H1 (cell line): ENCODE data around the gene OR8B4. TPM values are rescaled to one million over a fixed set of nuclear protein-coding genes. Genes with fewer than 3 reads are reported as not detected.

ENCODE experiments used
- CTCF ChIA-PET: fragments of 300-600 bp; sonication (Branson Sonifier 250); formaldehyde crosslinking; loops from one replicate; lab custom pipeline; 2021; ENCODE audit not compliant: partially characterized antibody; lab: Charles Lee
- POLR2A ChIA-PET: fragments of 300-600 bp; sonication (Branson Sonifier 250); formaldehyde crosslinking; loops from one replicate; lab custom pipeline; 2021; ENCODE audit warnings: inconsistent platforms; ENCODE audit not compliant: partially characterized antibody; lab: Charles Lee
- DNase-seq, 2 experiments: peaks; one replicate each; pipeline versions ENCODE4 v3.0.0 to v3.0.0-alpha.2; 2010 to 2022; ENCODE audit warnings: low spot score in 2 of 2, low read depth in 1 of 2, mixed read lengths in 1 of 2
- FAIRE-seq: peaks from 2 replicates; lab custom pipeline; 2011; peaks lifted over from hg19 to GRCh38; lab: Jason Lieb, UNC
- H2AFZ ChIP-seq: 2 replicates; pipeline ENCODE4 v1.8.1; 2012; ENCODE audit warnings: low read length, inconsistent platforms
- H2AK5ac ChIP-seq: 2 replicates; pipeline ENCODE4 v1.6.1; 2013; ENCODE audit warnings: low read depth, low read length
- H2BK120ac ChIP-seq: replicated peaks from 2 replicates; pipeline ENCODE3; 2013; ENCODE audit warnings: low read depth, low read length, inconsistent platforms
- H2BK12ac ChIP-seq: 2 replicates; pipeline ENCODE4 v1.6.1; 2013; ENCODE audit warnings: low read depth, low read length
- H2BK15ac ChIP-seq: 2 replicates; pipeline ENCODE4 v1.6.1; 2013; ENCODE audit warnings: low read length
- H2BK20ac ChIP-seq: 2 replicates; pipeline ENCODE4 v1.6.1; 2013; ENCODE audit warnings: low read length
- H2BK5ac ChIP-seq: 2 replicates; pipeline ENCODE4 v1.6.1; 2013; ENCODE audit warnings: low read depth, low read length
- H3K14ac ChIP-seq: 2 replicates; pipeline ENCODE4 v1.6.1; 2013; ENCODE audit warnings: inconsistent platforms; ENCODE audit not compliant: insufficient read length
- H3K18ac ChIP-seq: 2 replicates; pipeline ENCODE4 v1.6.1; 2013; ENCODE audit warnings: low read length; ENCODE audit errors: extremely low read depth
- H3K23ac ChIP-seq: 2 replicates; pipeline ENCODE4 v1.6.1; 2013; ENCODE audit warnings: inconsistent platforms; ENCODE audit not compliant: insufficient read length
- H3K23me2 ChIP-seq: 2 replicates; pipeline ENCODE4 v1.6.1; 2013; ENCODE audit warnings: low read depth, low read length
- H3K27ac ChIP-seq: 2 replicates; pipeline ENCODE4 v1.6.1; 2011; ENCODE audit warnings: low read depth, low read length, inconsistent platforms
- H3K27me3 ChIP-seq, 4 experiments: replicated peaks in 1 of 4; 1 replicate in 1 of 4; 2 replicates in 3 of 4; pipeline versions ENCODE4 v1.6.1 to v1.8.1; 2011 to 2013; ENCODE audit warnings: low read length in 3 of 4, mild to moderate bottlenecking in 3 of 4, inconsistent platforms in 2 of 4, mixed read lengths in 2 of 4, moderate library complexity in 1 of 4; ENCODE audit not compliant: control insufficient read depth in 3 of 4, insufficient read depth in 3 of 4; ENCODE audit errors: extremely low read depth in 1 of 4
- H3K36me3 ChIP-seq, 4 experiments: 2 replicates each; pipeline versions ENCODE4 v1.6.1 to v1.8.1; 2011 to 2013; ENCODE audit warnings: mild to moderate bottlenecking in 4 of 4, low read length in 3 of 4, moderate library complexity in 2 of 4, control low read depth in 1 of 4, inconsistent platforms in 1 of 4; ENCODE audit not compliant: insufficient read depth in 4 of 4, control insufficient read depth in 2 of 4
- H3K4ac ChIP-seq: replicated peaks from 2 replicates; pipeline ENCODE3; 2013; ENCODE audit warnings: low read length, low read depth, mixed read lengths, inconsistent platforms; ENCODE audit not compliant: insufficient read length
- H3K4me1 ChIP-seq, 4 experiments: replicated peaks in 1 of 4; 1 replicate in 1 of 4; 2 replicates in 3 of 4; pipeline versions ENCODE4 v1.6.1 to v1.8.1; 2011 to 2013; ENCODE audit warnings: low read length in 3 of 4, inconsistent platforms in 2 of 4, mixed read lengths in 1 of 4; ENCODE audit not compliant: insufficient read depth in 4 of 4, control insufficient read depth in 3 of 4
- H3K4me2 ChIP-seq, 2 experiments: 2 replicates each; pipeline versions ENCODE4 v1.6.1 to v1.8.1; 2011 to 2013; ENCODE audit warnings: low read depth in 2 of 2, low read length in 2 of 2, control low read depth in 1 of 2, inconsistent platforms in 1 of 2, mild to moderate bottlenecking in 1 of 2; ENCODE audit not compliant: insufficient read depth in 1 of 2
- H3K4me3 ChIP-seq, 4 experiments: fragments of 200-600, 300-600 bp in 1 of 4; sonication (generic), shearing (Covaris generic), sonication (Bioruptor Twin) in 1 of 4; 2 replicates each; pipeline versions ENCODE4 v1.5.1 to v1.8.1; 2011 to 2016; ENCODE audit warnings: low read length in 4 of 4, low read depth in 3 of 4, control low read depth in 2 of 4, inconsistent platforms in 2 of 4, mild to moderate bottlenecking in 2 of 4, mixed read lengths in 1 of 4, moderate library complexity in 1 of 4; ENCODE audit not compliant: insufficient read depth in 2 of 4; ENCODE audit errors: extremely low read depth in 1 of 4
- H3K56ac ChIP-seq: replicated peaks from 2 replicates; pipeline ENCODE3; 2013; ENCODE audit warnings: low read depth, mild to moderate bottlenecking, mixed read lengths, low read length, inconsistent platforms; ENCODE audit not compliant: insufficient read length
- H3K79me1 ChIP-seq: 2 replicates; pipeline ENCODE4 v1.6.1; 2013; ENCODE audit warnings: low read depth, low read length, control low read depth
- H3K79me2 ChIP-seq, 2 experiments: 2 replicates each; pipeline versions ENCODE4 v1.6.1 to v1.8.1; 2012 to 2013; ENCODE audit warnings: low read length in 2 of 2, mild to moderate bottlenecking in 2 of 2, inconsistent platforms in 1 of 2; ENCODE audit not compliant: insufficient read depth in 2 of 2, control insufficient read depth in 1 of 2
- H3K9ac ChIP-seq, 4 experiments: replicated peaks in 1 of 4; 1 replicate in 1 of 4; 2 replicates in 3 of 4; pipeline versions ENCODE4 v1.6.1 to v1.8.1; 2011 to 2013; ENCODE audit warnings: low read depth in 3 of 4, low read length in 3 of 4, control low read depth in 2 of 4, mild to moderate bottlenecking in 2 of 4, moderate library complexity in 2 of 4, inconsistent platforms in 1 of 4; ENCODE audit errors: extremely low read depth in 1 of 4
- H3K9me3 ChIP-seq, 2 experiments: 2 replicates each; pipeline versions ENCODE4 v1.6.1 to v1.8.1; 2012 to 2013; ENCODE audit warnings: mild to moderate bottlenecking in 2 of 2, moderate library complexity in 2 of 2, control low read depth in 1 of 2, inconsistent platforms in 1 of 2, low read depth in 1 of 2, low read length in 1 of 2, mixed read lengths in 1 of 2; ENCODE audit not compliant: insufficient read depth in 2 of 2
- H4K20me1 ChIP-seq, 2 experiments: replicated peaks in 1 of 2; 2 replicates each; pipeline versions ENCODE3 to v1.8.1; 2011 to 2013; ENCODE audit warnings: inconsistent platforms in 2 of 2, low read length in 2 of 2, mild to moderate bottlenecking in 1 of 2; ENCODE audit not compliant: insufficient read depth in 2 of 2, control insufficient read depth in 1 of 2
- H4K5ac ChIP-seq: 2 replicates; pipeline ENCODE4 v1.6.1; 2013; ENCODE audit warnings: low read length, low read depth, mixed read lengths, inconsistent platforms; ENCODE audit not compliant: insufficient read length
- H4K8ac ChIP-seq: 2 replicates; pipeline ENCODE4 v1.8.0; 2013; ENCODE audit warnings: mild to moderate bottlenecking, moderate library complexity, low read length, inconsistent platforms; ENCODE audit not compliant: insufficient read depth; ENCODE audit errors: extremely low read depth
- H4K91ac ChIP-seq: replicated peaks from 2 replicates; pipeline ENCODE3; 2013; ENCODE audit warnings: low read length, mixed read lengths, inconsistent platforms; ENCODE audit not compliant: insufficient read length
- CEBPB ChIP-seq: IDR thresholded peaks from 2 replicates; pipeline ENCODE4 v1.6.1; 2012; ENCODE audit warnings: low read depth, low read length
- KDM1A ChIP-seq: fragments of 200-600, 300-600 bp; sonication (generic); IDR thresholded peaks from 2 replicates; pipeline ENCODE4 v1.7.1; 2016; ENCODE audit warnings: mild to moderate bottlenecking, low read length, borderline replicate concordance
- WGBS, 2 experiments: shearing (Covaris generic) in 1 of 2; methylation state at CpG; one replicate each; pipeline versions ENCODE4 v1.1.6 to v1.1.7; 2013 to 2015; ENCODE audit warnings: low lambda C conversion rate in 2 of 2, mixed read lengths in 2 of 2, inconsistent platforms in 1 of 2, low coverage in 1 of 2, missing lambda C conversion rate in 1 of 2; ENCODE audit not compliant: insufficient replicate concordance in 2 of 2, insufficient coverage in 1 of 2, insufficient read length in 1 of 2; ENCODE audit errors: extremely low coverage in 1 of 2, missing lambda C conversion rate in 1 of 2; 5-methylcytosine and 5-hydroxymethylcytosine counted together
- polyA plus RNA-seq, 7 experiments: library from polyadenylated mRNA; depleted of rRNA in 3 of 7; stranded (reverse) in 5 of 7; unstranded in 2 of 7; fragments of >200 nt in 5 of 7; fragments of 200-250 nt in 2 of 7; gene quantifications; 1 replicate in 5 of 7; 2 replicates in 1 of 7; 4 replicates in 1 of 7; pipeline versions ENCODE4 v1.2.1 to v1.2.3, GENCODE V29; 2011 to 2013; ENCODE audit warnings: missing spikeins in 2 of 7, mixed read lengths in 2 of 7
- total RNA-seq: library from RNA; stranded (reverse); fragmentation: NEBNext Ultra II Directional; extraction: Animal tissue kit (Norgen Biotek cat#: 25700); gene quantifications from 2 replicates; pipeline ENCODE4 v1.2.1, GENCODE V29; 2021

Gene OR8B4
- total and polyA plus RNA-seq, 2 of the 8 experiments (the other 6 are each of a cell fraction or from before 2014, with no cell fraction given) = not detected

DNA sequence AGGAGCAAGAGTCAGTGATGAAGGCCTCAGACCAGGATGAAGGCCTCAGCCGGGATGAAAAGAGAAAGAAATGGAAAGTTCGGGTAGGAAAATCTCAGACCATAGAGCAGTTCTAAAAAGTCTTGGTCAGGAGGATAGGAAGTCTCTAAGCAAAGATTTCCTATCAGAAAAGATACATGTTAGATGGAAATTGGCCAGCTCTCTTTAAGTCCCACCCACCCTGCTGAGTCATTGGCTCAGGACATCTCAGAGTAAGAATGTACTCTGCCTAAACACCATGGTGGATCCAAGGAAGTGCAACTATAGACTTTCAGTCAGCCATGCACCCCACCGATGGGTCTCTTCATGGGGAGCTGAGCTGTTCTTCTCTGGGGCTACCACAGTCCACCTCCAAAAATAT, 30.3 kb downstream of the OR8B4 start (continued):
- TF ChIP-seq KDM1A = no peak

DNA sequence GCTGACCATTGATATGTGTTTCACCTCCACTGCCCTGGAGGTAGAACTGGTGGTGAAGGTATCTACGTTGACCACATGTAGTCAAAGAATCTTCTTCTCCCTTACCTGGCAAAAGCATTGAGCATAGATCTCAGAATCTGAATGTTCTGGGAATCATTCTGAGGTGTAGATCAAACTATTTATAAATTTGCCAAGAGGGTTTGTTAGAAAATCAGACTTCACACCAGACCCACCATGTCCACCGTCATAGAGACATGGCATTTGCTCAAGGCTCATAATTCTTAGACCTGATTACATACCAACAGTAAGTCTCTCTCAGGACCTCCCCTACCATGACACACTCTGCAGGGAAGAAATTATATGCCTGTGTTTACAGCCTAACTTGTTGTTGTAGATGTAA, 40.3 kb downstream of the OR8B4 start, which contains the start of gene OR8B2:
Gene OR8B2, minus strand, starts transcription at position 101 of the 400 bp plus-strand sequence. CDS start 1,156 bp downstream, outside the sequence.
- H3K9me3 ChIP-seq = no peaks in the 10 kb centered on the region
- no peak within 1 kb of the TSS for H3K4me3 ChIP-seq
- no peak for FAIRE-seq
- H3K4me1 ChIP-seq = no peaks in the 10 kb centered on the region
- no peaks in the 10 kb centered on the region for H4K20me1 ChIP-seq
- H2AFZ ChIP-seq = no peak within 1 kb of the TSS
- no peak within 1 kb of the TSS for H2BK5ac ChIP-seq
- no peak for DNase-seq
- no peak within 1 kb of the TSS for H3K27ac ChIP-seq
- ChIA-PET POLR2A (no interaction called here), CTCF (no interaction called here)
- H3K4ac ChIP-seq = no peak within 1 kb of the TSS
- H3K9ac ChIP-seq = no peak within 1 kb of the TSS
- H3K23me2 ChIP-seq = no peaks in the 10 kb centered on the region
- H2AK5ac ChIP-seq = no peak within 1 kb of the TSS
- H2BK12ac ChIP-seq = no peak within 1 kb of the TSS
- H4K8ac ChIP-seq = no peak within 1 kb of the TSS
- H3K56ac ChIP-seq = no peak within 1 kb of the TSS
- H4K5ac ChIP-seq = no peak within 1 kb of the TSS
- H3K18ac ChIP-seq = no peak within 1 kb of the TSS
- no peak within 1 kb of the TSS for H3K4me2 ChIP-seq
- no peak within 1 kb of the TSS for H3K14ac ChIP-seq
- H3K79me2 ChIP-seq = no peaks in the 10 kb centered on the region
- no peak within 1 kb of the TSS for H4K91ac ChIP-seq
- H3K79me1 ChIP-seq = no peaks in the 10 kb centered on the region
- no peak within 1 kb of the TSS for H2BK15ac ChIP-seq
- no peaks in the 10 kb centered on the region for H3K36me3 ChIP-seq
- H3K23ac ChIP-seq = no peak within 1 kb of the TSS
- H3K27me3 ChIP-seq = no peaks in the 10 kb centered on the region
- H2BK20ac ChIP-seq = no peak within 1 kb of the TSS
- WGBS, 2 experiments = 97% methylated on average over 2 of the region's 2 CpGs; no CpG with 5 or more reads in 1 of the 2 experiments
- H2BK120ac ChIP-seq = no peak within 1 kb of the TSS
- no peak for TF ChIP-seq CEBPB
